Measurements from ENCODE around the gene DSC1. TPM values are rescaled to one million over a fixed set of nuclear protein-coding genes. Genes with fewer than 3 reads are reported as not detected.

DSC1 gene
- total RNA-seq, 2 donors from 2014 or later: not detected

GRCh38 chr18:31099450-31100230 is 63.0 kb downstream of the DSC1 start:
- H3K27ac ChIP-seq (ENCODE audit: low read depth, low read length): no peak overlapping the region
- 70 to 82% methylated on average over 5 to 10 of the region's 10 CpGs for WGBS, 2 experiments (ENCODE audit: insufficient coverage in 1 of 2, insufficient read length in 1 of 2)
- peak overlapping the region; percentile 84 for H3K9ac ChIP-seq (ENCODE audit: extremely low read depth, low read length, poor library complexity, severe bottlenecking)
- Mint-ChIP-seq H3K4me1 (peaks cover 50% of the 10 kb centered on the region), H3K36me3 (ENCODE audit: low read depth) (peaks cover 3% of the 10 kb centered on the region), H3K27me3 (ENCODE audit: insufficient read depth) (no peaks in the 10 kb centered on the region), H3K27ac (no peak overlapping the region), H3K9me3 (no peaks in the 10 kb centered on the region), H3K4me3 (peak overlapping the region; percentile 94)
- H3K36me3 ChIP-seq (ENCODE audit: control insufficient read depth, insufficient read depth, low read length): no peaks in the 10 kb centered on the region
- H3K4me3 ChIP-seq (ENCODE audit: low read length): peak overlapping the region; percentile 92
- H3K27me3 ChIP-seq (ENCODE audit: control insufficient read depth, insufficient read depth, low read length, poor library complexity, severe bottlenecking): no peaks in the 10 kb centered on the region
- DNase-seq: no peak
- H3K4me1 ChIP-seq (ENCODE audit: control insufficient read depth, insufficient read depth, low read length): no peaks in the 10 kb centered on the region
- H3K9me3 ChIP-seq (ENCODE audit: control insufficient read depth, low read length): no peaks in the 10 kb centered on the region
- no peak for TF ChIP-seq CTCF (conservative IDR thresholded peaks at IDR 0.05)

- Mint-ChIP-seq H3K36me3 (ENCODE audit: low read depth) (peaks cover 3% of the 10 kb centered on the region), H3K9me3 (no peaks in the 10 kb centered on the region), H3K27me3 (ENCODE audit: insufficient read depth) (no peaks in the 10 kb centered on the region), H3K4me3 (no peak overlapping the region), H3K4me1 (peaks cover 50% of the 10 kb centered on the region), H3K27ac (no peak overlapping the region)
- no peak overlapping the region for H3K4me3 ChIP-seq (ENCODE audit: low read length)
- H3K9me3 ChIP-seq (ENCODE audit: control insufficient read depth, low read length): no peaks in the 10 kb centered on the region
- no peak for TF ChIP-seq CTCF (conservative IDR thresholded peaks at IDR 0.05)
- no peaks in the 10 kb centered on the region for H3K36me3 ChIP-seq (ENCODE audit: control insufficient read depth, insufficient read depth, low read length)
- no peak overlapping the region for H3K27ac ChIP-seq (ENCODE audit: low read depth, low read length)
- H3K4me1 ChIP-seq (ENCODE audit: control insufficient read depth, insufficient read depth, low read length): no peaks in the 10 kb centered on the region
- H3K9ac ChIP-seq (ENCODE audit: extremely low read depth, low read length, poor library complexity, severe bottlenecking): no peak overlapping the region
- DNase-seq: no peak
- no peaks in the 10 kb centered on the region for H3K27me3 ChIP-seq (ENCODE audit: control insufficient read depth, insufficient read depth, low read length, poor library complexity, severe bottlenecking)
Measured at GRCh38 chr18:31098878-31099277, 63.8 kb downstream of the DSC1 start.

- H3K27me3 Mint-ChIP-seq (ENCODE audit: insufficient read depth): no peaks in the 10 kb centered on the region
- no peak overlapping the region for H3K4me3 ChIP-seq (ENCODE audit: low read length)
- peaks cover 10% of the 10 kb centered on the region for H3K36me3 Mint-ChIP-seq (ENCODE audit: low read depth)
- no peaks in the 10 kb centered on the region for H3K27me3 ChIP-seq (ENCODE audit: control insufficient read depth, insufficient read depth, low read length, poor library complexity, severe bottlenecking)
- no peak for DNase-seq
- no peaks in the 10 kb centered on the region for H3K9me3 Mint-ChIP-seq
- 90% methylated on average over 3 of the region's 3 CpGs; no CpG with 5 or more reads in 1 of the 2 experiments for WGBS, 2 experiments (ENCODE audit: insufficient coverage in 1 of 2, insufficient read length in 1 of 2)
- H3K4me3 Mint-ChIP-seq: no peak overlapping the region
- H3K27ac ChIP-seq (ENCODE audit: low read depth, low read length): no peak overlapping the region
- peaks cover 43% of the 10 kb centered on the region for H3K4me1 Mint-ChIP-seq
- peaks cover 5% of the 10 kb centered on the region for H3K9me3 ChIP-seq (ENCODE audit: control insufficient read depth, low read length)
- H3K4me1 ChIP-seq (ENCODE audit: control insufficient read depth, insufficient read depth, low read length): no peaks in the 10 kb centered on the region
- H3K27ac Mint-ChIP-seq: no peak overlapping the region
- TF ChIP-seq CTCF (conservative IDR thresholded peaks at IDR 0.05): no peak
- peaks cover 8% of the 10 kb centered on the region for H3K36me3 ChIP-seq (ENCODE audit: control insufficient read depth, insufficient read depth, low read length)
- H3K9ac ChIP-seq (ENCODE audit: extremely low read depth, low read length, poor library complexity, severe bottlenecking): no peak overlapping the region
Measured at GRCh38 chr18:31097666-31098065, 65.0 kb downstream of the DSC1 start.

All from endodermal cell (in vitro differentiated cells).